Measurements from ENCODE around the gene PPFIA4.
"Not testable (repeated sequence)": the region's sequence is repeated elsewhere in the genome, so short reads cannot be mapped to it uniquely, and the experiment has no call there.

PPFIA4 gene

GRCh38 chr1:203017061-203017460 is 9.2 kb upstream of the PPFIA4 start:
- H3K4me3 ChIP-seq (ENCODE audit: low read depth, low read length), result no peak overlapping the region

- no peak overlapping the region for H3K4me3 ChIP-seq (ENCODE audit: low read depth, low read length)
Observed at GRCh38 chr1:203017692-203018091, 8.6 kb upstream of the PPFIA4 start.

- H3K4me3 ChIP-seq (ENCODE audit: low read depth, low read length), result not testable (repeated sequence)
Observed at GRCh38 chr1:203022855-203023254, 3.4 kb upstream of the PPFIA4 start.

- H3K4me3 ChIP-seq (ENCODE audit: low read depth, low read length), result no peak overlapping the region
Observed at GRCh38 chr1:203025686-203026030, 633 bp upstream of the PPFIA4 start.

- H3K4me3 ChIP-seq (ENCODE audit: low read depth, low read length), result peak overlapping the region; percentile 64
Observed at GRCh38 chr1:203026666-203027663, 674 bp downstream of the PPFIA4 start.

GRCh38 chr1:203028067-203028783 is 1.9 kb downstream of the PPFIA4 start:
- no peak overlapping the region for H3K4me3 ChIP-seq (ENCODE audit: low read depth, low read length)

GRCh38 chr1:203028784-203029553 is 2.7 kb downstream of the PPFIA4 start:
- H3K4me3 ChIP-seq (ENCODE audit: low read depth, low read length), result no peak overlapping the region

- no peak overlapping the region for H3K4me3 ChIP-seq (ENCODE audit: low read depth, low read length)
Observed at GRCh38 chr1:203031467-203031866, 5.2 kb downstream of the PPFIA4 start.

- H3K4me3 ChIP-seq (ENCODE audit: low read depth, low read length), result no peak overlapping the region
Observed at GRCh38 chr1:203033287-203033686, 7.0 kb downstream of the PPFIA4 start.

GRCh38 chr1:203033917-203034316 is 7.6 kb downstream of the PPFIA4 start:
- no peak overlapping the region for H3K4me3 ChIP-seq (ENCODE audit: low read depth, low read length)

GRCh38 chr1:203034422-203035110 is 8.3 kb downstream of the PPFIA4 start:
- no peak overlapping the region for H3K4me3 ChIP-seq (ENCODE audit: low read depth, low read length)

GRCh38 chr1:203035111-203036000 is 9.1 kb downstream of the PPFIA4 start:
- no peak overlapping the region for H3K4me3 ChIP-seq (ENCODE audit: low read depth, low read length)

- no peak overlapping the region for H3K4me3 ChIP-seq (ENCODE audit: low read depth, low read length)
Observed at GRCh38 chr1:203036135-203036534, 9.8 kb downstream of the PPFIA4 start.

- H3K4me3 ChIP-seq (ENCODE audit: low read depth, low read length), result no peak overlapping the region
Observed at GRCh38 chr1:203036537-203036936, 10.2 kb downstream of the PPFIA4 start.

- no peak overlapping the region for H3K4me3 ChIP-seq (ENCODE audit: low read depth, low read length)
Observed at GRCh38 chr1:203037509-203038190, 11.4 kb downstream of the PPFIA4 start.

GRCh38 chr1:203038217-203038741 is 12.0 kb downstream of the PPFIA4 start:
- no peak overlapping the region for H3K4me3 ChIP-seq (ENCODE audit: low read depth, low read length)

GRCh38 chr1:203038891-203039608 is 12.8 kb downstream of the PPFIA4 start:
- H3K4me3 ChIP-seq (ENCODE audit: low read depth, low read length), result no peak overlapping the region
